GM10266 (cell line): ENCODE results near the gene CDKL5.
"Not testable (repeated sequence)": the region's sequence is repeated elsewhere in the genome, so short reads cannot be mapped to it uniquely, and the experiment has no call there.

Experiments
- DNase-seq: peaks from one replicate; pipeline ENCODE4 v3.0.0; 2012; ENCODE audit errors: extremely low spot score
- TF ChIP-seq, protein P1 (sequence below): IDR thresholded peaks from 2 replicates; pipeline ENCODE4 v1.5.1; 2012; ENCODE audit warnings: mild to moderate bottlenecking, low read depth; ENCODE audit not compliant: control insufficient read depth, insufficient read depth; ENCODE audit errors: missing control alignments

The CDKL5 gene

DNA sequence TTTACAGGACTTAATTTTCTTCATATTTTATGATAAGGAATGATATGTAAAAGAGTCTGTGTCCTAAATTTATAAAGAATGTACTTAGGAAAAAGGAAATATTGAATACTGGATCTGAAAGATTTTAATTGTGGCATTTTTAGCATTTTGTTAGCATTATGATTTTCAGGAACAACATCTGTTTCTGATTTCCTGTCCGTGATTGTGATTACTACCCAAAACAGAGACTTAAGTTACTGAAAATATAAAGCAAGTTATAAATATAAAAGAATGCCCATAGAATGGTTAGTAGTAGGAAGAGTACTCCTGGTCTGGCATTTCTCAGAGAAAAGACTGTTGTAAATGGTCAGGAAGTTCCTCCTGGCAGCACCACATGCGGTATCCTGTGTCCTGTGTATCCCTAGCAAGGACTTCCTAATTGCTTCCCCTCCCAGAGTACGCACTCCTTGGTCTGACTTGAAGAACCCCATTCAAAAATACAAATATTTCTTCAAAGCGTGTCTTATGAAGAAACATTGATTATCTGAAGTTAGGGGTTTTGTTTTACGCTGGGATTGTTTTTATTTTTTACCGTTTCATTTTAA lies 157.6 kb downstream of the CDKL5 start:
- no peak for DNase-seq
- TF ChIP-seq, protein P1, sequence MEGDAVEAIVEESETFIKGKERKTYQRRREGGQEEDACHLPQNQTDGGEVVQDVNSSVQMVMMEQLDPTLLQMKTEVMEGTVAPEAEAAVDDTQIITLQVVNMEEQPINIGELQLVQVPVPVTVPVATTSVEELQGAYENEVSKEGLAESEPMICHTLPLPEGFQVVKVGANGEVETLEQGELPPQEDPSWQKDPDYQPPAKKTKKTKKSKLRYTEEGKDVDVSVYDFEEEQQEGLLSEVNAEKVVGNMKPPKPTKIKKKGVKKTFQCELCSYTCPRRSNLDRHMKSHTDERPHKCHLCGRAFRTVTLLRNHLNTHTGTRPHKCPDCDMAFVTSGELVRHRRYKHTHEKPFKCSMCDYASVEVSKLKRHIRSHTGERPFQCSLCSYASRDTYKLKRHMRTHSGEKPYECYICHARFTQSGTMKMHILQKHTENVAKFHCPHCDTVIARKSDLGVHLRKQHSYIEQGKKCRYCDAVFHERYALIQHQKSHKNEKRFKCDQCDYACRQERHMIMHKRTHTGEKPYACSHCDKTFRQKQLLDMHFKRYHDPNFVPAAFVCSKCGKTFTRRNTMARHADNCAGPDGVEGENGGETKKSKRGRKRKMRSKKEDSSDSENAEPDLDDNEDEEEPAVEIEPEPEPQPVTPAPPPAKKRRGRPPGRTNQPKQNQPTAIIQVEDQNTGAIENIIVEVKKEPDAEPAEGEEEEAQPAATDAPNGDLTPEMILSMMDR: no peak

DNA sequence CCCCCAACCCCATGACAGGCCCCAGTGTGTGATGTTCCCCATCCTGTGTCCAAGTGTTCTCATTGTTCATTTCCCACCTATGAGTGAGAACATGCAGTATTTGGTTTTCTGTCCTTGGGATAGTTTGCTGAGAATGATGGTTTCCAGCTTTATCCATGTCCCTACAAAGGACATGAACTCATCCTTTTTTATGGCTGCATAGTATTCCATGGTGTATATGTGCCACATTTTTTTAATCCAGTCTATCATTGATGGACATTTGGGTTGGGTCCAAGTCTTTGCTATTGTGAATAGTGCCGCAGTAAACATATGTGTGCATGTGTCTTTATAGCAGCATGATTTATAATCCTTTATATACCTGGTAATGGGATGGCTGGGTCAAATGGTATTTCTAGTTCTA lies 163.9 kb downstream of the CDKL5 start:
- not testable (repeated sequence) for DNase-seq

DNA sequence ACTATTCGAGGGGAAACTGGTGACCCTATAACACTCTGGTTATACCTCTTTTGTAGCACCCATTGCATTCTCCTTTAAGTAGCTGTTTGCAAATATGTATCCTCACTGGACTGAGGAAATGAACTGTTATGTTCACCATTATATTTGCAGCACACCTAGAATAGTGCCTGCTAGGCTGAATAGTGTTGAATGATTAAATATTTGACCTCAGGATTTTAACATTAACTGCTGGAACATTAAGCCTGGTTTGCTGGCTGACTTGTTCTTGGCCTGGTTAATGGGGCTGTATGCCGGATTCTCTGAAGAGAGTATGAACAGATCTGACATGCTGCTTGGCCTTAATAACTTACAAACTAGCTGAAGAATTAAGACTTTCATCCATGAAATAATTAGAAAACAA lies 166.4 kb downstream of the CDKL5 start:
- DNase-seq: no peak
- TF ChIP-seq, protein P1: no peak

DNA sequence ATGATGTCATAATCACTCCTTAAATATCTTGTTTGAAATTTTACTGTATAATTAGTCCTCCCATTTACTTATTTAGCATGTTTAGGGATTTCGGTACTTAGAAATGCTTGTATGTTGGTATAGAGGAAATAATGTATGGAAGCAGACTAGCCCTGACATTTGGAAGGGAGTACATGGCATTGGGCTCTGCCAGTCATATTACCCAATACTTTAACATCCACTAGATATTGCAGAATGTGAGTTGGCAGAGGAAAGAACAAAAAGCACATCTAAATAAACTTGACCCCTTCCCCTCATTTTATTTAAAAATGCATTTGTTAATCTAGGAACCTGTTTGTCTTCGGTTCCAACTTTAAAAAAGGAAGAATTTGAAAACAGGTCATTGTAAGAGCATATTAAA lies 168.7 kb downstream of the CDKL5 start:
- TF ChIP-seq, protein P1: no peak
- no peak for DNase-seq

DNA sequence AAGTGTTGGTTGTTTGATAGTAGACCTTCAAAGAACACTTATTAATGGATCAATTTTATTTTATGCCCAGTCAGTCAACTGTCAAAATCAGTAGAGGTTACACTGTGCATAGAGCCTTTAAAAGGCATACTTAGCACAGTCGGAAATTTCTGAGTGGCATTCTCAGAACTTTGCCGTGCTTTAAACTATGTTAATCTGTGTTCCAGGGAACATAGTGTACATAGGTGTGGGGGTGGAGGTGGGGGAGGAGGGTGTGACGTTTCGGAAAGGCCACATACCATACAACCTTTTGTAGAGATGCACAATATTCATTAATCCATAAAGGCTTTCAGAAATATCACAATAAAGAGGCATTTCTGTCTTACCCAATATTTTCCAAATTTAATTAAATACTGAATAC lies 170.7 kb downstream of the CDKL5 start:
- TF ChIP-seq, protein P1: no peak
- no peak for DNase-seq

DNA sequence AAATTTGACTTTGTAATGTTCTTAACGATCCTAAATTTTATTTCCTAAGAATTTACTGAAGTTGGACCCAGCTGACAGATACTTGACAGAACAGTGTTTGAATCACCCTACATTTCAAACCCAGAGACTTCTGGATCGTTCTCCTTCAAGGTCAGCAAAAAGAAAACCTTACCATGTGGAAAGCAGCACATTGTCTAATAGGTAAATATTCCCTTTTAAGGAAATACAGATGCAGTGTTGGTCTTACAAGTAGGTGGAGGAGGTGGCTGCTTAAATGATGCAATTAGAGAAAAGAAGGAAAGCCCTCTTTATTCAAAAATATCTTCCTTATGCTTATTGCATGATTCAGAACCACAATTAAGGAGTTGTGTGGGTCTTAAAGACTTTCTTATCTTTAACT lies 173.0 kb downstream of the CDKL5 start:
- DNase-seq: no peak
- TF ChIP-seq, protein P1: no peak

DNA sequence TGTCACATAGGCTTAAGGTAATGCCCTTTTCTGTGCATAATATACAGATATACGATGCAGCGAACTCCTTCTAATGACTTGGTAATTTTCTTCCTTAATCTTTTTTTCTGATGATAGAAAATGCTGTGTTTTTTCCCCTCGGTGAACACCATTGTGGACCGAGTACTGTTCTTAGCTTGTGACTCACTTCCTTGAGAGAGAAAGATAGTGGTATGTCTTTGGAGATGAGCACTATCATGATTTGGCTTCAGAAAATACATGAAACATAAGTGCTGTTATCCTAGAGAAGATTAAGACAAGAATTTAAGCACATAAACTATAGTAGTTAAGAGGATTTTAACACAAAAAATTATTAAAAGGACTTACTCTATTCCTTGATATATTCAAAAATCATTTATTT lies 182.6 kb downstream of the CDKL5 start:
- no peak for DNase-seq
- TF ChIP-seq, protein P1: no peak
